Activated naive CD4-positive, alpha-beta T cell treated with Interleukin-2 at 50 U/mL for 16 hours (primary cell): ENCODE measurements around the gene EXOC7.
"Not testable (repeated sequence)": the region's sequence is repeated elsewhere in the genome, so short reads cannot be mapped to it uniquely, and the experiment has no call there.

Source experiments
- DNase-seq: peaks from one replicate; pipeline ENCODE4 v3.0.0-alpha.2; 2020

EXOC7 gene

GRCh38 chr17:76072148-76072858 is 31.3 kb downstream of the EXOC7 start, which contains the start of gene SRP68:
TSS of gene SRP68 (minus strand) at chr17:76072517. CDS start at chr17:76072491, 26 bp downstream.
- DNase-seq = peak; percentile 85

DNA sequence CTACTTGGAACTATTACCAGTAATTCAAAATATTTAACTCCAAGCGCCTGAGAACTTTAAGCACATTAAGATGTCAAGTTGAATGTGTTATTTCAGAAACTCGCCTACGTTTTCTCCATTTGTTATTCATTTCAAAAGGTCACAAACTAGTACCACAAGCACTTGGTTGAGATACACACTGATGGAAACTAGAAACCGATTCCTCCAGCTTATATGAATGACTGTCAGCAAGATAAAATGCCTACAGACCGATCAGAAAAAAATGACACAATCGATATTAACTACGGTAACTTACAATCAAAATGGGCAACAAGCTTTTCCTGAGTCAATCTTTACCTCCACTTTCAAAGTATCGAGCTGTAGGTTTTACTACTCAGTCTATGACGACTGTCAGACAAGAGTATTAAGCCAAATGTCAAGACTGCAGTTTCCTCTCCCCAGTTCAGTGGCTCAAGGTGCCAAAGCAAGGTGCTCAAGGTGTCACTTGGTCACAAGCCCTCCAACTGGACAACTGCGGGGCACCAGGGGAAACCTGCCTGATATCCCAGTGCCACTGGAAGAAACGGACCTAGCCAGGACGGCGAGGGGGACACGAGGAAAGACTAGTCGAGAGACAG is 31.9 kb downstream of the EXOC7 start:
- peak; percentile 48 for DNase-seq

GRCh38 chr17:76065775-76066174 is 37.8 kb downstream of the EXOC7 start:
- no peak for DNase-seq

DNA sequence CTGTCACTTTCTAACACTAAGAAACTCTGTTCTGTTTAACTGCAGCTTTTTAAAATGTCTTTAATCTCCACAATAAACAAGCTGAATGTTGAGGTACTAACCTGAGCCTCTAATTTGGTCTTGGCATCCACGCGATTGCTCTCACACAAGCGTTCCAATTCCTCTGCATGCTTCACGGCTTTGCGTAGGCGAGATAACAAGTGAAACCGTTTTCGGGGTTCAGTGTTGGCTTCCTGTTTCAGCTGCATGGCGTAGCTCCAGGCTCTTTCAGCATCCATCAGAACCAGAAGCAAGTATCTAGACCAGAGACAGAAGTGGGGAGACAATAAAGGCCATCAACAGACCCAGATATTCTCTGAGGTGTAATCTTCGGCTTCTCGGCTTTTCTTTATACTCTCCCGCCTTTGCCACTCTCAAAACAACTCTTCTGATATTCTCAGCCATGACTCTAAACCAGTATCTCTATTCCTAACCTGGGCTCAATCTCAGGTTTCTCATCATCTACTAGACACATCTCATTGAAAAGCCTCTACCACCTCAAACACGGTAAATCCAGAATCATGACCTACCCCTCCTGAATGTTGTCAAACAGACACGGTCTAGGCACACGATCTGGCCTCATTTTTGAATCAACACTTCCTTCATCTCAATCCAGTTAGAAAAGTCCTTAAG is 39.6 kb downstream of the EXOC7 start:
- peak; percentile 72 for DNase-seq

DNA sequence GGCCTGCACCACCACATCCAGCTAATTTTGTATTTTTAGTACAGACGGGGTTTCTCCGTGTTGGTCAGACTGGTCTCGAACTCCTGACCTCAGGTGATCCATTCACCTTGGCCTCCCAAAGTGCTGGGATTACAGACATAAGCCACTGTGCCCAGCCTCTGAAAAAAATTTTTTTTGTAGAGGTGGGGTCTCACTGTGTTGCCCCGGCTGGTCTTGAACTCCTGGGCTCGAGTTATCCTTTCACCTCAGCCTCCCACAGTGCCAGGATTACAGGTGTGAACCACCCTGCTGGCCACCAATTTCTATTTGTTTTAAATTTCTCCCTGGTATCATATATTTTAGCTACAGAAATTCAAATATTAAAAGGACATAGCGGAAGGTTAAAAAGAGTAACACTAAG is 45.3 kb downstream of the EXOC7 start:
- not testable (repeated sequence) for DNase-seq

DNA sequence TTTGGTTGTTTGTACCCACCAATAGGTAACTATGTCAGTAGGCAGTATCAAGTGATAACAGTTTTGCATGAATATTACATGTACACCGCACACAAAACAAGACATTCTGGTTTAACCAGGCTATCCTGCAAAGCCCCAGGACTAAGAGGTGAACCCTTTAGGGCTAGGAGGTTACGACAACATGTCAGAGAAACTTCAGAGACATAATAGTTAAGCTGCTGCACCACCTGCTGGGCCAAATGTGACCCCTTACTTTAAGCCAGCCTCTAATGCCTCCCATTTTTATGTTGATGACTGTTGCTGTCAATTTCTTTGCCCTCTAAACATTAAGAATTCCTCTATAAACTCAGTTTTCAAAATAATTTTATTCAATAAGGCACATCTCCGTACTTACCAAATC is 46.7 kb downstream of the EXOC7 start:
- DNase-seq = no peak

- no peak for DNase-seq
Measured at GRCh38 chr17:76054112-76054476, 49.5 kb downstream of the EXOC7 start.

DNA sequence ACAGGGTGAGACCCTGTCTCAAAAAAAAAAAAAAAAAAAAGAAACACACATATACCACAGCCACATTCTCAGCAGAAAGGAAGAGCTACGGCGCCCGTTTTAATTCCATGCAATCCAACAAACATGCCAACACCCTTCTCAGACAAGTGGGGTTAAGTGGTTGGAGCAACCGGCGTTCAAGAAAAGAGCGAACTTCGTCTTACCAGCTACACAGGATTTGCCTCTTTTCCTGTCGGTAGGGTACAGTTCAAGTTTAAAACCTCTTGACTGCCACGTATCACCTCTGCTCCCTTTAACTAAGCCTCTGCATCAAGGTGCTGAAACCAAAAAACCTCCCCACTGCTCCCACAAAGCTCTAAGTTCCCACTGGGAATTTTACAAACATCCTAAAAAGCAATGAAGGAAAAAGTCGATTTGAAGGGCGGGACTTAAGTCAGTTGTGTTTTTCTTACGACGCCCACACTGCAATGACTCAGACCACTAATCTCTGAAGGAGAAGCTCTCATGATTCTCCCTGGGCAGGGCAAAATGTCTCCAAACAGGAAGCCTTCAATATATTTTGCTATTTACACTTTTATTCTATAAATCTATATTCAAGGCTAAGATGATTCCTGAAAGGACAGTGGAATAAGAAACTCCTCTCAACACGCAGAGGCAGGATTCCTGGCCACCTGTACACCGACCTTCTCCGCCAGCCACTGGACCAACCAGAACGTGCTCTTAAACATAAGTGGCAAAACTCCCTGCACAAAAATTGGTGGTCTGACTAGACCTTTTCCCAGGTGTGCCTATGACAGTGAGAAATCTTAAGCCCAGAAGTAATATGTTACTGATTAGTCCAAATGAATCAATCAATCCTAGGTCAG is 50.1 kb downstream of the EXOC7 start:
- peak; percentile 40 for DNase-seq

DNA sequence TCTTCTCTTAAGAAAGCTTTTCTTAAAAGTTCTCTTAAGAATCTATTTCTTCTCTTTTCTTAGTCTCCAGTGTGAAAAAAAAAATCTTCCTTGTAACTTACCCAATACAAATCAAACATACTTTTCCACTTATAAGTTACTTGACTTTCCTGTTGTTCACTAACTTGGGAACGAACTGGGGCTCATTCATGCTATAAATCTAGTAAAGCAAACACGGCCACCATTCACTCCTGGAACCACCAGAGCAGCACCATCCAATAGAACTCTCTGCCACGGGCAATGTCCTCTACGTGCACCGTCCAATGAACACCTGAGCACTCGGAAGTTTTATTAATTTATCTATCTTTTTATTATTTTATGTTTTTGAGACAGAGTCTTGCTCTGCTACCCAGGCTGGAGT is 52.0 kb downstream of the EXOC7 start:
- no peak for DNase-seq

DNA sequence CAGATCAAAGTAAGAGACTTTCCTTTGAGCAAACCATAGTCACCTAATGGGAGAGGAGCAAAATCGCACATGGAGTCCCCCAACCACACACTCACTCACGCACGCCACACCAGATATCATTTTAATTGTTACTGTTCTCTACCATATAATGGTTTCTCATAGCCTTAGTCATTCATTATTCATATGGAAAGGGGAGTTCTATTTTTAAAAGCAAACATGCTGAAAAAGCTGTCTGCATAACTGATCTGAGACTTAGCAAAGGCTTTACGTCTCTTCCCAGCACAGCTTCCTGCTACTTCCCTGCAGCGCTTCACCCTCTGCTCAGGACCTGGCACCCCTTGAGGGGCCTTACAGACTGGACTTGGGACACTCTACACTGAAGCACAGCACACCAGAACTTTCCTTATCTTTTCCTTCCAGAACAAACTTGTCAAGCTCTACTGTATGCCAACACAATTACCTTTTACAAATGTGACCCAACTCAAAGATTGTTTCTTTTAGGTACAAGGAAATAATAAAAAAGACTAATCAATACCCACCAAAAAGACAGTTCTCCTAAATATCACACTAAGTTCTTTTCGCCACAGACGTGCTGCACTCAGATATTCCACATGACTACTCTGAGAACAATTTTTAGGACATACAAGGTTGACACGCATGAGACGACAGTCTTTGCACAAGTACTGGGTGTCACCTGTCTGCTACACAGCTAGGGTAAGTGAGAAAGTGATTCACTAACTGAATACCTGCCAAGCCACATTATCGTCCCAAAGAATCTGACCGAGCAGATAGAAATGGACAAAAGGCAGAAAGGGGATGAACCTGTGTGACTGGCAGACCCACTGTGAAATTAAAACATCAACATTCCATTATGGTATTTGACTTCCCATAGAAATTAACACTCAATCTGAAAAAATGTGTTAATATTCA is 52.8 kb downstream of the EXOC7 start:
- no peak for DNase-seq

DNA sequence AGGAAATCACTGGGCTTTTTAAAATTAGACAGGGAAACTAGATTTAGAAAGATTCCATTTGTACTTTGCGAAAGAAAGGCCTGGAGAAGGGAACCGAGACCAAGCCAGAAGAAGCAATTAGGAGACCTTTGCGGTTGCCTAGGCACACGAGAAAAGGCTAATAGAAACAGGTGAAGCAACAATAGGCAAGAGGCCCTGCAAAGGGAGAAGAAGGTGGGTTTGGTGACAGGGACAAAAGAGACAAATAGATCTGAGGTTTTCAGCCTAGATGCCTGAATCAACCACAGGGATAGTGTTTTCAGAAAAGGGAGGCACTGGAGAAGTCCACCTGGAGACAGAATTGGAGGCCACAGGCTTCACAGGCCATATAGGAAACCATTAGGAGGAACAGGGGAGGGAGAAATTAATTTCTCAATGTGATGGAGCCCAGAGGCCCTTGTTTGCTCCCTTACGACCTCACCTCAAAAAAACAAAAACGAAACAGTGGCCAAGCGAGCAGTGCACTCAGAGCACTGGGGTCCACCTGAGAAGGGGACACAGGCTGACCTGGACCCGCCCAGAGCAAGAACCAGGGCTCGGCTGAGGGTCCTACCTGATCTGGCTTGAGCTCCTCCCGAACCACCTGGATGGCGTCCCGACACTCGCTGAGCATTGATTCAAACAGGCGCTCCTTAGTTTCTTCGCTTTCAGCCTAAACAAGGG is 53.6 kb downstream of the EXOC7 start:
- no peak for DNase-seq

DNA sequence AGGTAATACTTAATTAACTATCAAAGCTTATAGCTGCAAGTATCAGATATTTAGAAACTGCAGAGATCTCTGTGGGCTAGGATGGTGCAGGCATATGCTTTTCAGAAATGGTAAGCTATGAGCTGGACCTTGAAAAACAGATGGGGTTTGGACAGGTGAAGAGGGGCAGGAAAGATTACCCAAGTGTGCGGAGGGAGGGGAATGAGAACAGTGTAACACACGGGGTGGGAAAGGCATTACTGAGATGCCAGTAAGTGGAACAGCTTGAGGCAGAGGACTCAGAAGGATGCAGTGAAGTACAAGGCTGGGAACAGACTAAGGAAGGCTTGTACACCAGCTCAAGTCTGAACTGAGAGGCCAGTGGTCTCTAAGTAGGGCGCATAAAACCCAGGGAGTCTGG is 54.3 kb downstream of the EXOC7 start:
- DNase-seq = no peak

DNA sequence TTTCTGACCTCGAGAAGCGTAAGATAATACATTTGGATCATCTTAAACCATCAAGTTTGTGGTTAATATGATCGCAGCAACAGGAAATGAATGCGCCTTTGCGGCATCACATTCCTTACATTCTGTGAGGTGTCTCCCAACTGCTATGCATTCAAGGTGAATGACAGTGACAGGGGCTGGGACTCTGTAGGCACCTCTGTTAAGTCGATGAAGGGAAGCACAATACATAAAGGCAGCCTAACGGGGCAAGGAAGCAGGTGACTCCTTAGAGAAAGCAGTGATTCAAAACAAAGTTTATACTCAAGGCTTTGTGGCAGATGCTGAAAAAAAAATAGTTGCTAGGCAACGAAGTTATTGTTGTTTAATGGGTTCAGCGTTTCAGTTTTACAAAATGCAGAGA is 54.9 kb downstream of the EXOC7 start:
- DNase-seq = no peak

DNA sequence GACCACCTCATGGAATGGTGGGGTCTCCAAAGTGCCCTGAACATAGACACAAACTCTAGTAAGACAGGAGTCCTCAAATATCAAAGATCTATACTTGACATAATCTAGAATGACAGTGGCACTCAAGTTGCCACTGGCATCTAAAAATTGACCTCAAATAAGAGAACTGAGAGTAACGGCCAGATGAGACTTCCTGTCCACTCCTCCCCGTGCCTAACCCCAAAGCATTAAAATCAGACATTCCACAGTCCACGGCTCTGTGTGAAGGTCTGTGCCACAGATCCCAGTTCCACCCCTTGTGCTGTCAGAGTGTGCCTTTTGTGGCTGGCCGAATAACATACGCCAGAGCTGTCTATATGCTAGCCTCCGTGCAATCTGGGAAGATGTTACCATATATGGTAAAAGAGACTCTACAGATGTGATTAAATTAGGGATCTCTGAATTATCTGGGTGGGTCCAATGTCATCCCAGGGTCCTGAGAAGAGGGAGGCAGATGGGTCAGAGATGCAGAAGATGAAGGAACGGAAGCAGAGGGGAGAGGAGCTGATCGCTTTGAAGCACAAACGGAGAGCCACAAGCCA is 55.5 kb downstream of the EXOC7 start:
- no peak for DNase-seq

GRCh38 chr17:76046064-76046463 is 57.5 kb downstream of the EXOC7 start:
- no peak for DNase-seq

GRCh38 chr17:76044475-76045007 is 59.0 kb downstream of the EXOC7 start:
- not testable (repeated sequence) for DNase-seq

DNA sequence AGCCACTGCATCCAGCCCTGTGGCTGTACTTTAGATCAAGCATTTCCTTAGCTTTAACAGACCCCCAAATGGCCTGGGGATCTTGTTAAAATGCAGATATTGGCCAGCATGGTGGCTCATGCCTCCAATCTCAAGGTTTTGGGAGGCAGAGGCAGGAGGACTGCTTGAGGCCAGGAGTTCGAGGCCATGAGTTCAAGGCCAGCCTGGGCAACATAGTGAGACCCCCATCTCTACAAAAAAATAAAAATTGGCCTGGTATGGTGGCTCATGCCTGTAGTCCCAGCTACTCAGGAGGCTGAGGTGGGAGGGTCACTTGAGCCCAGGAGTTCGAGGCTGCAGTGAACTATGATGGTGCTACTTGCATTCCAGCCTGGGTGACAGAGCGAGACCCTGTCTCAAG is 60.7 kb downstream of the EXOC7 start:
- DNase-seq = not testable (repeated sequence)

DNA sequence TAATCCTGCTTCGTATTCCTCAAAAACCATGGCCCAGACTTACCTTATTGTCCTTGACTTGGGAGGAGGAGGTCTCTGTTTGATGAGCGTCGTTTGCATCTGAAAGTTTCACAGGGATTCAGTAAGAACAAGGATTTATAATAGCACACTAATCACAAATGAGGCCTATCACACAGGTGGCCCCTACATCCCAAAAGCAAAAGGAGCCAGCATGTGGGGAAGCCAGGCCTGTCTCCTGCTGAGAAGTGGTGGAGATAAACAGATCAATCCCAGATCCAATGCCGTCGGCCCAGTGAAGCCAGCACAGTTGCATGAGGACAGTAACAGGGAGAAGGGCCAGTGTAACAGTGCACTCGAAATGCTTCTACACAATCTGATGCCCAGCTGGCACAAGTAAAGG is 63.2 kb downstream of the EXOC7 start:
- no peak for DNase-seq

GRCh38 chr17:76039121-76039520 is 64.5 kb downstream of the EXOC7 start:
- no peak for DNase-seq

GRCh38 chr17:76038050-76038449 is 65.5 kb downstream of the EXOC7 start:
- no peak for DNase-seq
